H1 (cell line): ENCODE results near the gene TRPT1.

ENCODE experiments used
- CREB1 ChIP-seq: IDR thresholded peaks from 2 replicates; pipeline ENCODE4 v1.6.1; 2012; ENCODE audit warnings: inconsistent platforms
- EP300 ChIP-seq, 2 experiments: IDR thresholded peaks; 1 replicate in 1 of 2; 2 replicates in 1 of 2; pipeline ENCODE4 v1.6.1; 2011 to 2012; ENCODE audit warnings: low read depth in 2 of 2, low read length in 2 of 2, mild to moderate bottlenecking in 2 of 2, borderline replicate concordance in 1 of 2, inconsistent platforms in 1 of 2, moderate library complexity in 1 of 2
- GABPA ChIP-seq: IDR thresholded peaks from 2 replicates; pipeline ENCODE4 v1.6.1; 2011; ENCODE audit warnings: mild to moderate bottlenecking, low read length, moderate library complexity, borderline replicate concordance; ENCODE audit not compliant: insufficient read depth
- GTF2F1 ChIP-seq: IDR thresholded peaks from 2 replicates; pipeline ENCODE4 v1.6.1; 2012; ENCODE audit warnings: low read depth, low read length, improper control_type of control experiment, borderline replicate concordance
- POLR2A ChIP-seq, 2 experiments: IDR thresholded peaks; 1 replicate in 1 of 2; 2 replicates in 1 of 2; pipeline ENCODE4 v1.6.1; 2011; ENCODE audit warnings: low read depth in 2 of 2, low read length in 2 of 2, mild to moderate bottlenecking in 2 of 2; ENCODE audit errors: control extremely low read depth in 1 of 2
- ZNF274 ChIP-seq: IDR thresholded peaks from 2 replicates; pipeline ENCODE4 v1.7.0; 2012; ENCODE audit warnings: low read length, borderline replicate concordance; ENCODE audit errors: extremely low read depth
- TF ChIP-seq, protein P1 (sequence below), 3 experiments: IDR thresholded peaks; 1 replicate in 2 of 3; 2 replicates in 1 of 3; pipeline versions ENCODE4 v1.5.1 to v1.6.1; 2011; ENCODE audit warnings: low read length in 3 of 3, mild to moderate bottlenecking in 3 of 3, inconsistent platforms in 2 of 3, low read depth in 1 of 3, moderate library complexity in 1 of 3; ENCODE audit not compliant: insufficient read depth in 1 of 3; ENCODE audit errors: control extremely low read depth in 1 of 3
- TF ChIP-seq, protein P2 (sequence below): IDR thresholded peaks from 2 replicates; pipeline ENCODE4 v1.6.1; 2011; ENCODE audit warnings: low read length, improper control_type of control experiment

DNA sequence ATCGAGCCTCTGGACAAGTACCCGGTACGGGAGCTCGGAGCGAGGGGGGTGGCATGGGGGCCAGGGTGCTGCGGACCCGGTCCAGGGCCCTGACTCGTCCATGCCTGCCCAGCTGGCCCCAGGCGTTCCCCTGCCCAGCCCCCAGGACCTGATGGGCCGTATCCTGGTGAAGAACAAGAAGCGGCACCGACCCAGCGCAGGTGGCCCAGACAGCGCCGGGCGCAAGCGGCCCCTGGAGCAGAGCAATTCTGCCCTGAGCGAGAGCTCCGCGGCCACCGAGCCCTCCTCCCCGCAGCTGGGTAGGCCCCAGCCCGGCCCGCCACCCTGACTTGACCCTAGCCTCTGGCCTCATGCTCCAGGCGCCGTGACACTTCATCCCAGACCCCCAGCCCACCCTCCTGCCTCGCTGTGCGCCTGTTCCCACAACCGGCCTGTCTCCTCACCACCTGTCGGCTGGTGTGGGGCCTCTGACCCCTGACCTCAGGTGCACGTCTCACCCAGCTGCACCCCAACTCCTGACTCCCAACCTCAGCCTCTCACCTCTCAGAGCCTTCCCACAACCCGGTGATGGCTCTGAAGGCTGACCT lies 33.1 kb upstream of the TRPT1 start:
- TF ChIP-seq, protein P1, sequence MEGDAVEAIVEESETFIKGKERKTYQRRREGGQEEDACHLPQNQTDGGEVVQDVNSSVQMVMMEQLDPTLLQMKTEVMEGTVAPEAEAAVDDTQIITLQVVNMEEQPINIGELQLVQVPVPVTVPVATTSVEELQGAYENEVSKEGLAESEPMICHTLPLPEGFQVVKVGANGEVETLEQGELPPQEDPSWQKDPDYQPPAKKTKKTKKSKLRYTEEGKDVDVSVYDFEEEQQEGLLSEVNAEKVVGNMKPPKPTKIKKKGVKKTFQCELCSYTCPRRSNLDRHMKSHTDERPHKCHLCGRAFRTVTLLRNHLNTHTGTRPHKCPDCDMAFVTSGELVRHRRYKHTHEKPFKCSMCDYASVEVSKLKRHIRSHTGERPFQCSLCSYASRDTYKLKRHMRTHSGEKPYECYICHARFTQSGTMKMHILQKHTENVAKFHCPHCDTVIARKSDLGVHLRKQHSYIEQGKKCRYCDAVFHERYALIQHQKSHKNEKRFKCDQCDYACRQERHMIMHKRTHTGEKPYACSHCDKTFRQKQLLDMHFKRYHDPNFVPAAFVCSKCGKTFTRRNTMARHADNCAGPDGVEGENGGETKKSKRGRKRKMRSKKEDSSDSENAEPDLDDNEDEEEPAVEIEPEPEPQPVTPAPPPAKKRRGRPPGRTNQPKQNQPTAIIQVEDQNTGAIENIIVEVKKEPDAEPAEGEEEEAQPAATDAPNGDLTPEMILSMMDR (IDR thresholded peaks at IDR 0.05; ENCODE audit: control extremely low read depth in 1 of 3, insufficient read depth in 1 of 3, low read depth in 1 of 3, low read length in 3 of 3): no peak
- TF ChIP-seq POLR2A (IDR thresholded peaks at IDR 0.05; ENCODE audit: control extremely low read depth in 1 of 2, low read depth in 2 of 2, low read length in 2 of 2) (no peak), CREB1 (no peak), GTF2F1 (no peak), ZNF274 (no peak), GABPA (no peak), EP300 (IDR thresholded peaks at IDR 0.05; ENCODE audit: borderline replicate concordance in 1 of 2, low read depth in 2 of 2, low read length in 2 of 2) (no peak)
- TF ChIP-seq, protein P2, sequence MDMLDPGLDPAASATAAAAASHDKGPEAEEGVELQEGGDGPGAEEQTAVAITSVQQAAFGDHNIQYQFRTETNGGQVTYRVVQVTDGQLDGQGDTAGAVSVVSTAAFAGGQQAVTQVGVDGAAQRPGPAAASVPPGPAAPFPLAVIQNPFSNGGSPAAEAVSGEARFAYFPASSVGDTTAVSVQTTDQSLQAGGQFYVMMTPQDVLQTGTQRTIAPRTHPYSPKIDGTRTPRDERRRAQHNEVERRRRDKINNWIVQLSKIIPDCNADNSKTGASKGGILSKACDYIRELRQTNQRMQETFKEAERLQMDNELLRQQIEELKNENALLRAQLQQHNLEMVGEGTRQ: no peak
